GM11168 (cell line): ENCODE data around the gene TMEM100.

Experiments used
- in situ Hi-C: fragments of 300-500 bp; cut with MboI; formaldehyde crosslinking; loops from one replicate; pipeline ENCODE4 v1.12.0; 2022; ENCODE audit warnings: low sequenced_read_pairs; ENCODE audit not compliant: unreplicated experiment

The TMEM100 gene

GRCh38 chr17:55722016-55722736, 488 bp downstream of the TMEM100 start:
- in situ Hi-C loops, result loop anchor here (25.0 kb wide), 1 partner anchor 185 kb away; no protein-coding TSS in a partner anchor

DNA sequence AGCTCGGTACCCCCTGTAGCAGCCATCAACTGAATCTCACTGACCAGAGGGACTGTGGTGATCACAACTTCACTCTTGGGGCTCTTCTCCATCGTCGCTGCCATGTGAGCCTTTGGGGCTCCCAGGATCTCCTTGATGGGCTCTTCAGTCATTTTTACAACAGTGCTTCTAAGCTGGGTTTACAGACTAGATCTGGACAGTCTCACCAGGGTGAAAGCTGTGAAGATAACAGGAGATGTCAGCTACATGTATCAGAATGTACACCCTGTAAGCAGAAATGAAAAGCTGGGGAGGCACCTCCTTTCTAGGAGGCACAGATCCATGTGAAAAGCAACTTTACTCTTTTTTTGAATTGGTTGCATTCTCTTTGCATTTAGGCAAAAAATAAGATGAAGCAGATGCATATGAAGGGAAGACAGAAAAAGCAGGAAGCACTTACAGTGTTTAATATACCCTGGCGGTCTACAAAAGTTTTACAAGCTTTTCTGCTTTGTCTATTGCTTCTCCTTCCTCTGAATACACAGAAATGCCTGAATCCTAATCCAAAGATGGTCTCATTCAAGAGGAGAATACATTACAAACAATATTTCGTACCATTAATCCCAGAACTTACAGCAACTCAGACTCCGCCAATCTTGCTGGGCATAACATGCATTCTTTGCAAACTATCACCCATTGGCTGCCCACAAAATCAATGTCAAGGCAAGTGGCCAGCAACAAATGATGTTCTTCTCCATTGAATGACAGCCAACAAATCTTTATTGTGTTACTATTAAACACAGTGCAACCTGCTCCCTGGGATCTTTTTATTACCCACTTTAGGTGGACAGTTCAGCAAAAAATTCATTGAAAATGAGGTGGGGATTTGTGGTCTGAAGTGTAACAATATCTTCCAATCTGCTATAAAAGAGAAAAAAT, 1.5 kb downstream of the TMEM100 start:
- in situ Hi-C loops, result loop anchor here (25.0 kb wide), 1 partner anchor 184 kb away; no protein-coding TSS in a partner anchor

- in situ Hi-C loops, result loop anchor here (25.0 kb wide), 1 partner anchor 181 kb away; no protein-coding TSS in a partner anchor
Observed at GRCh38 chr17:55717898-55718735, 4.5 kb downstream of the TMEM100 start.

DNA sequence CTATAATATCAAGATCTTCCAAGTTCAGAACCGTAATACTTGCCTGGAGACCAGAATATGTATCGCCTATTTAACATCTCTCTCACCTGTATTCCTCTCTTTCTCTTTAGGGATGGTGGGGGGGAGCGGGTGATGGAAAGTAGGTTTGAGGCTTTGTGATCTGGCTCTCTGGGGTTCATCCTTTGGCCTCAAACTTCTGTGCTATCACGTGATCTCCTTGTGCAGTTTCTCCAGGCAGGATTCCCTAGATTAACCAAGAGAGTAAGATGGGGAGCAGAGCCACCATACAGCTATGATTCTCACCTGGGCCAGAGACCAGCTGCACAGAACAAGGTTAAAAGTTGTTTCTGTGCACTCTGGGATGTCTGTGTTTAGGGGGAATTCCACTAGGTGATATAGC, 5.2 kb downstream of the TMEM100 start:
- in situ Hi-C loops, result loop anchor here (25.0 kb wide), 1 partner anchor 180 kb away; no protein-coding TSS in a partner anchor

GRCh38 chr17:55710829-55711496, 11.7 kb downstream of the TMEM100 start:
- in situ Hi-C loops, result loop anchor here (25.0 kb wide), 1 partner anchor 174 kb away; no protein-coding TSS in a partner anchor

DNA sequence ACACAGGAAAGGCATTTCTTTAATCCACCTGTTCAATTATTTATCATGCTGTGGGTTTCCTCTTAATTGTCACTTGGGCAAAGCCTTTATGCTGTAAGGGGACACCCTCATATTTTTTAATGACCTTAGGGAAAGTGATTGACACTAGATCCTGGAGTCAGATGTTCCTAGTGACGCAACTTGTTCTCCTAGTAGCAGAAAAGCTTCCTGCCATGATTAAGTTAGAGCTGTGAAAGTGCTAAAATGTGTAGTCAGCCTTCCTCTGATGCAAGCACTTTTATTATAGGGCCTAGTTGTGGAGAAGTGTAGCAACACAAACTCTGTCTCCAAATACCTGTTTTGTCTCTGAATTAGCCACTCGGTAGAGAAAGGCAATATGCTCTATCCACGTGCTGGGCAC, 12.3 kb downstream of the TMEM100 start:
- in situ Hi-C loops, result loop anchor here (25.0 kb wide), 1 partner anchor 173 kb away; no protein-coding TSS in a partner anchor

GRCh38 chr17:55709984-55710383, 12.7 kb downstream of the TMEM100 start:
- in situ Hi-C loops, result loop anchor here (25.0 kb wide), 1 partner anchor 173 kb away; no protein-coding TSS in a partner anchor

DNA sequence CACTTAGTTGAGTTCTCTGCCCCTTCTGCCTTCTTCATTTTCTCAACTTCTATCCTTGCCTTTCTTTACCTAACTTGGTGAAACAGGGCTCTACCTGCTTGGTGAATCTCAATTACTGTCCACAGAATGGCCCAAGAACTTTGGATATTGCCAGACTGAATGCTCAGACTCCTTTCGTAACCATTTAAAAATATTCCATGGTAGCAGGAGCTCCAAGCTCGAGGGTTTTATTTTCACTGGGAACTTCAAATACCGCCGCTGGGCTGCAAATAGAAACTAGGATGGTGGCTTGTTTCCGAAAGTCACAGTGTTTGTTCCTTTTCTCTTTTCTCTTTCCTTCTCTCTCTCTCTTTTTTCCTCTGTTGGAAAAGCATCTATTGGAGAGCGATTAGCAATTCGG, 13.2 kb downstream of the TMEM100 start:
- in situ Hi-C loops, result loop anchor here (25.0 kb wide), 1 partner anchor 172 kb away; no protein-coding TSS in a partner anchor

GRCh38 chr17:55708175-55708974, 14.3 kb downstream of the TMEM100 start:
- in situ Hi-C loops, result loop anchor here (25.0 kb wide), 1 partner anchor 171 kb away; no protein-coding TSS in a partner anchor

DNA sequence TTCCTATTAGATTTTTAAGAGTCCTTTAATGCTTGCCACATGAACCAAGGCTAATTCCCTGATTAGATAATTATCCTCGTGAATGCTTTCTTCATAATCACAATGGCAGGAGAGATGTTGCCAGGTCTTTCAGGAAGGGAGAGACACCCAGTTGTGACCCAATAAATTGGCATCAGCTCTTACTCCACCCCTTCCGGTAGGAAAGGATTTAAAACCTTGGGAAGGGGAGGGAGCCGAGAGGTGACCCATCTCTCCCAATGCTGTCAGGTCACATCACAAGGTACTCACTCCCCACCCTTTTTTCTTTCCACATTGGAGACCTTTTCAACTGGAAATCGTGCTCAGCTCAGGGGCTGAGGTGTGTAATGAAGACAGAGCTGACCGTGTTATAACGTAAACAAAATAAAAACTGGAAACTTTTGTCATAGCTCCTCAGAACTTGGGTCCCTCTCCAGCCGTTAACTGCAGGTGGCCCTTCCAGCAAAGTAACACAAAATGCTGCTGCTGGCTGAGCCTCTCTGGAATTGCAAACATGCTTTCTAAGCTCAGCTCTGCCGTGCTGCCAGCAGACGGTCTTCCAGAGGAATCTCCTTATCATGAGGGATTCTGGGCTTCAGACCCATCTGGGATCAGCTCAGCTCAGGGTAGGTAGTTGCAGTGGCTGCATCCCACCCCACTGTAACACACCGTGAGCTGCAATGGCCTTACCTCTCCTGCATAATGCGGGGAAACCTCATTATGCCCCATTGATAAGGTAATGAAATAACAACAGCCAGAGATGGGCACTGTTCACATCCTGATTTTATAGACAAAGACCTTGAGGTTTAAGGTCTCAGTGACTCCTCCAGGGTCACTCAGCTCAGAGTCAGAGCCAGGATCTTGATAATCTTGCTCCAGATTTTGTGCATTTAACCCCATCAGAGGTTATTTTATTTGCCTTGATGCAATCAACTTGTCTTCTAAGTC, 15.6 kb downstream of the TMEM100 start:
- in situ Hi-C loops, result loop anchor here (25.0 kb wide), 1 partner anchor 170 kb away; no protein-coding TSS in a partner anchor

GRCh38 chr17:55705847-55706246, 16.8 kb downstream of the TMEM100 start:
- in situ Hi-C loops, result loop anchor here (25.0 kb wide), 1 partner anchor 169 kb away; no protein-coding TSS in a partner anchor

- in situ Hi-C loops, result loop anchor here (25.0 kb wide), 1 partner anchor 167 kb away; no protein-coding TSS in a partner anchor
Observed at GRCh38 chr17:55704401-55704800, 18.3 kb downstream of the TMEM100 start.

GRCh38 chr17:55702150-55702549, 20.5 kb downstream of the TMEM100 start:
- in situ Hi-C loops, result loop anchor here (25.0 kb wide), 1 partner anchor 165 kb away; no protein-coding TSS in a partner anchor

- in situ Hi-C loops, result no loop called here
Observed at GRCh38 chr17:55699181-55699860, 23.3 kb downstream of the TMEM100 start.

DNA sequence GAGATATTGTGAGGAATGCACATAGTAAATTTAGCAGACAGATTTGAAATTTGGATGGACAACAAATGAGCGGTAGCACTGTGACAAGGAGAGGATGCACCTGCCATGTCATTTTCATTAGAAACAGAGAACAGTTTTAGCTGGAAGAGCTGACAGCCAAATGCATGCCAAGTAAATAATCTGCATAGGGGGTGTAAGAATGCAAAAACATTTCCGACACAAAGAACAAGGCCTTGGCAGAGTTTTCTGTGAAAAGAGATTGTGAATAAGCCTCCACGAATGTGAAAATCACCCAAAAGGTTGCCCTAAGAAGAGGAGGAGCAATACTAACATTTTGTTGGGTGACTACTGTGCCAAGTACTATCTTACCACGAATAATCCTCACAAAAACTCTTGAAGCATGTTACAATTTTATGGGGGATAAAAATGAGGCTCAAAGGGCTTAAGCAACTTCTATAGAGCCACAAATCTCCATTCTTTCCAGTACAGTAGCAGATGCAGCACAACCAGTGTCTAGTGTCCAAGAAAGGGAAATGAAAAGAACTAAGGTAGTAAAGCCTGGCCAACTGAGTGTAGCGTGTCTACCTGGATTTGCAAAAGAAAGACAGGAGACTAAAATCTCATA, 28.3 kb downstream of the TMEM100 start:
- in situ Hi-C loops, result no loop called here
